HepG2 (cell line): ENCODE results near the gene METAP1D. TPM values are rescaled to one million over a fixed set of nuclear protein-coding genes. Genes with fewer than 3 reads are reported as not detected.
A peak's percentile ranks its signal among the peaks of the same experiment; 100 is the strongest.

ENCODE experiments used
- ATF7 ChIP-seq, 2 experiments: fragments of 450-650 bp in 1 of 2; sonication (generic) in 1 of 2; formaldehyde crosslinking in 1 of 2; IDR thresholded peaks; 2 replicates each; pipeline versions ENCODE4 v1.4.0 to v1.6.1; 2016 to 2020; ENCODE audit warnings: antibody characterized with exemption in 1 of 2, mild to moderate bottlenecking in 1 of 2, missing genetic modification reagents in 1 of 2
- CHD4 ChIP-seq: fragments of 200-600 bp; sonication (generic); IDR thresholded peaks from 2 replicates; pipeline ENCODE4 v1.7.0; 2017; ENCODE audit warnings: mild to moderate bottlenecking, low read length, borderline replicate concordance
- ZNF232 ChIP-seq: sonication (generic); formaldehyde crosslinking; IDR thresholded peaks from 2 replicates; pipeline ENCODE4 v1.4.0; 2020; ENCODE audit warnings: missing genetic modification reagents, borderline replicate concordance
- ZNF30 ChIP-seq: sonication (generic); formaldehyde crosslinking; IDR thresholded peaks from 2 replicates; pipeline ENCODE4 v1.5.0; 2020; ENCODE audit warnings: mild to moderate bottlenecking, missing genetic modification reagents
- ZNF737 ChIP-seq: sonication (generic); formaldehyde crosslinking; IDR thresholded peaks from 2 replicates; pipeline ENCODE4 v1.5.0; 2020; ENCODE audit warnings: missing genetic modification reagents, mild to moderate bottlenecking, borderline replicate concordance
- ZNF772 ChIP-seq: sonication (generic); formaldehyde crosslinking; IDR thresholded peaks from 2 replicates; pipeline ENCODE4 v1.5.0; 2020; ENCODE audit warnings: mild to moderate bottlenecking, missing genetic modification reagents
- ZNF883 ChIP-seq: sonication (generic); formaldehyde crosslinking; IDR thresholded peaks from 2 replicates; pipeline ENCODE4 v1.5.1; 2020; ENCODE audit warnings: mild to moderate bottlenecking, missing genetic modification reagents; ENCODE audit errors: not compliant biosample characterization
- polyA plus RNA-seq, 8 experiments: library from polyadenylated mRNA; depleted of rRNA in 3 of 8; stranded (reverse) in 7 of 8; unstranded in 1 of 8; fragments of >200 nt; fragmentation: Illumina TruSeq in 4 of 8; extraction: Trizol in 4 of 8; gene quantifications; 2 replicates each; pipeline versions ENCODE4 v1.2.1 to v1.2.3, GENCODE V29; 2011 to 2016; ENCODE audit warnings: low read depth in 4 of 8, missing spikeins in 1 of 8, mixed read lengths in 1 of 8; ENCODE audit not compliant: insufficient read depth in 1 of 8
- total RNA-seq, 5 experiments: library from RNA; depleted of rRNA; stranded (reverse); fragments of >200 nt; fragmentation: Illumina TruSeq; extraction: Trizol; gene quantifications; 2 replicates each; pipeline ENCODE4 v1.2.3, GENCODE V29; 2016; ENCODE audit warnings: low read depth in 1 of 5
- TF ChIP-seq, protein P1 (sequence below): sonication (generic); formaldehyde crosslinking; IDR thresholded peaks from 2 replicates; pipeline ENCODE4 v1.4.0; 2020; ENCODE audit warnings: mild to moderate bottlenecking, missing genetic modification reagents
- TF ChIP-seq, protein P2 (sequence below): sonication (generic); formaldehyde crosslinking; IDR thresholded peaks from 2 replicates; pipeline ENCODE4 v1.9.0; 2021; ENCODE audit warnings: missing genetic modification reagents, mild to moderate bottlenecking, borderline replicate concordance
- TF ChIP-seq, protein P3 (sequence below): sonication (generic); formaldehyde crosslinking; IDR thresholded peaks from 2 replicates; pipeline ENCODE4 v1.4.0; 2020; ENCODE audit warnings: missing genetic modification reagents
- TF ChIP-seq, protein P4 (sequence below): IDR thresholded peaks from 2 replicates; pipeline ENCODE4 v1.6.1; 2012; ENCODE audit warnings: low read length, improper control_type of control experiment
- TF ChIP-seq, protein P5 (sequence below): sonication (generic); formaldehyde crosslinking; IDR thresholded peaks from 2 replicates; pipeline ENCODE4 v1.8.1; 2023; ENCODE audit warnings: mild to moderate bottlenecking, missing genetic modification reagents

METAP1D gene
- total and polyA plus RNA-seq, 2 of the 13 experiments (the other 11 are each of a cell fraction or from before 2014, with no cell fraction given) = 14.7 to 21.6 TPM

DNA sequence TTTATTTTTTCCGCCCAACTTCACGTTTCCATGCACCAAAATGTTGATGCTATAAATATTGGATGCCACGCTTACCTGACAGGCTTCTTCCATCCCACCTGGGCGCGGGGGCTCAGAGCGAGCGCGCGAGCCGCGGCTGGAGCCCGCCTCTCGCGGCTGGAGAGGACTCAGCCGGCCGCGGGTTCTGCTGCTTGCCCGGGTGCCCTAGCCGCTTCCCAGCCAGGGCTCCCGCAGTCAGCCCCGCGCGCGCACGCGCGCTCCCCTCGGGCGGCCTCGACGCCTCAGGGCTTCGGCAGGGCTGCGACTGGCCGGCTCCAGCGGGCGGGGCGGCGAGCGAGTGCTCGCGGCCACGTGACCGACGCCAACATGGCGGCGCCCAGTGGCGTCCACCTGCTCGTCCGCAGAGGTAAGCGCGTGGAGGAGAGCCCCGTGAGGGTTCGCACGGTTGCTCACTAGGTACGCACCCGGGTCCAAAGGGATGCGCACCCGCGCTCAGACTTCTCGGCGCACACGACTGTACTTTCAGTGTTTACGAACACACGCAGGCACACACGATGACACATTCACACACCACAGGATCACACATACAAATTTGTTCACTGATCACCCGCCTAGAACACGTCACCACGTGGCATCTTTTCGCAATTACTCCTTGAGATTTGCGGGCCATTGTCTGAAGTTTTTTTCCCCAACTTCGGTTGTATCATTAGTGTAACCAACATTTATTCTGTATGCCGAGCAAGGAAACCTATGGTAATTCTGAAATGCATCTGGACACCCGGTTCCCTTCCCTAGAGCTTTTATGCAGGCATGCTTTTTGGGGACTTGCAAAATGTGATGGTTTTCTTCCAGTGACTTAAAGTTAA is at the start of gene METAP1D (continued):
- TF ChIP-seq ATF7 (IDR thresholded peaks at IDR 0.05) (0 out of 2 replicates have a peak, but pooled peaks have one; percentile 8), ATF7 (CRISPR knock-in tag; IDR thresholded peaks at IDR 0.05) (no peak), ZNF737 (CRISPR knock-in tag) (peak; percentile 93; the same call in 1 of the 2 replicates), ZNF30 (CRISPR knock-in tag) (no peak), CHD4 (no peak), ZNF232 (CRISPR knock-in tag) (peak; percentile 79), ZNF883 (peak; percentile 97), ZNF772 (peak; percentile 94)
- TF ChIP-seq, protein P1, sequence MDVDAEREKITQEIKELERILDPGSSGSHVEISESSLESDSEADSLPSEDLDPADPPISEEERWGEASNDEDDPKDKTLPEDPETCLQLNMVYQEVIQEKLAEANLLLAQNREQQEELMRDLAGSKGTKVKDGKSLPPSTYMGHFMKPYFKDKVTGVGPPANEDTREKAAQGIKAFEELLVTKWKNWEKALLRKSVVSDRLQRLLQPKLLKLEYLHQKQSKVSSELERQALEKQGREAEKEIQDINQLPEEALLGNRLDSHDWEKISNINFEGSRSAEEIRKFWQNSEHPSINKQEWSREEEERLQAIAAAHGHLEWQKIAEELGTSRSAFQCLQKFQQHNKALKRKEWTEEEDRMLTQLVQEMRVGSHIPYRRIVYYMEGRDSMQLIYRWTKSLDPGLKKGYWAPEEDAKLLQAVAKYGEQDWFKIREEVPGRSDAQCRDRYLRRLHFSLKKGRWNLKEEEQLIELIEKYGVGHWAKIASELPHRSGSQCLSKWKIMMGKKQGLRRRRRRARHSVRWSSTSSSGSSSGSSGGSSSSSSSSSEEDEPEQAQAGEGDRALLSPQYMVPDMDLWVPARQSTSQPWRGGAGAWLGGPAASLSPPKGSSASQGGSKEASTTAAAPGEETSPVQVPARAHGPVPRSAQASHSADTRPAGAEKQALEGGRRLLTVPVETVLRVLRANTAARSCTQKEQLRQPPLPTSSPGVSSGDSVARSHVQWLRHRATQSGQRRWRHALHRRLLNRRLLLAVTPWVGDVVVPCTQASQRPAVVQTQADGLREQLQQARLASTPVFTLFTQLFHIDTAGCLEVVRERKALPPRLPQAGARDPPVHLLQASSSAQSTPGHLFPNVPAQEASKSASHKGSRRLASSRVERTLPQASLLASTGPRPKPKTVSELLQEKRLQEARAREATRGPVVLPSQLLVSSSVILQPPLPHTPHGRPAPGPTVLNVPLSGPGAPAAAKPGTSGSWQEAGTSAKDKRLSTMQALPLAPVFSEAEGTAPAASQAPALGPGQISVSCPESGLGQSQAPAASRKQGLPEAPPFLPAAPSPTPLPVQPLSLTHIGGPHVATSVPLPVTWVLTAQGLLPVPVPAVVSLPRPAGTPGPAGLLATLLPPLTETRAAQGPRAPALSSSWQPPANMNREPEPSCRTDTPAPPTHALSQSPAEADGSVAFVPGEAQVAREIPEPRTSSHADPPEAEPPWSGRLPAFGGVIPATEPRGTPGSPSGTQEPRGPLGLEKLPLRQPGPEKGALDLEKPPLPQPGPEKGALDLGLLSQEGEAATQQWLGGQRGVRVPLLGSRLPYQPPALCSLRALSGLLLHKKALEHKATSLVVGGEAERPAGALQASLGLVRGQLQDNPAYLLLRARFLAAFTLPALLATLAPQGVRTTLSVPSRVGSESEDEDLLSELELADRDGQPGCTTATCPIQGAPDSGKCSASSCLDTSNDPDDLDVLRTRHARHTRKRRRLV = peak; percentile 90; the same call in 1 of the 2 replicates
- TF ChIP-seq, protein P2, sequence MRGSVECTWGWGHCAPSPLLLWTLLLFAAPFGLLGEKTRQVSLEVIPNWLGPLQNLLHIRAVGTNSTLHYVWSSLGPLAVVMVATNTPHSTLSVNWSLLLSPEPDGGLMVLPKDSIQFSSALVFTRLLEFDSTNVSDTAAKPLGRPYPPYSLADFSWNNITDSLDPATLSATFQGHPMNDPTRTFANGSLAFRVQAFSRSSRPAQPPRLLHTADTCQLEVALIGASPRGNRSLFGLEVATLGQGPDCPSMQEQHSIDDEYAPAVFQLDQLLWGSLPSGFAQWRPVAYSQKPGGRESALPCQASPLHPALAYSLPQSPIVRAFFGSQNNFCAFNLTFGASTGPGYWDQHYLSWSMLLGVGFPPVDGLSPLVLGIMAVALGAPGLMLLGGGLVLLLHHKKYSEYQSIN (CRISPR knock-in tag) = peak; percentile 78; the same call in 1 of the 2 replicates
- TF ChIP-seq, protein P3, sequence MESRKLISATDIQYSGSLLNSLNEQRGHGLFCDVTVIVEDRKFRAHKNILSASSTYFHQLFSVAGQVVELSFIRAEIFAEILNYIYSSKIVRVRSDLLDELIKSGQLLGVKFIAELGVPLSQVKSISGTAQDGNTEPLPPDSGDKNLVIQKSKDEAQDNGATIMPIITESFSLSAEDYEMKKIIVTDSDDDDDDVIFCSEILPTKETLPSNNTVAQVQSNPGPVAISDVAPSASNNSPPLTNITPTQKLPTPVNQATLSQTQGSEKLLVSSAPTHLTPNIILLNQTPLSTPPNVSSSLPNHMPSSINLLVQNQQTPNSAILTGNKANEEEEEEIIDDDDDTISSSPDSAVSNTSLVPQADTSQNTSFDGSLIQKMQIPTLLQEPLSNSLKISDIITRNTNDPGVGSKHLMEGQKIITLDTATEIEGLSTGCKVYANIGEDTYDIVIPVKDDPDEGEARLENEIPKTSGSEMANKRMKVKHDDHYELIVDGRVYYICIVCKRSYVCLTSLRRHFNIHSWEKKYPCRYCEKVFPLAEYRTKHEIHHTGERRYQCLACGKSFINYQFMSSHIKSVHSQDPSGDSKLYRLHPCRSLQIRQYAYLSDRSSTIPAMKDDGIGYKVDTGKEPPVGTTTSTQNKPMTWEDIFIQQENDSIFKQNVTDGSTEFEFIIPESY (CRISPR knock-in tag) = no peak
- TF ChIP-seq, protein P4, sequence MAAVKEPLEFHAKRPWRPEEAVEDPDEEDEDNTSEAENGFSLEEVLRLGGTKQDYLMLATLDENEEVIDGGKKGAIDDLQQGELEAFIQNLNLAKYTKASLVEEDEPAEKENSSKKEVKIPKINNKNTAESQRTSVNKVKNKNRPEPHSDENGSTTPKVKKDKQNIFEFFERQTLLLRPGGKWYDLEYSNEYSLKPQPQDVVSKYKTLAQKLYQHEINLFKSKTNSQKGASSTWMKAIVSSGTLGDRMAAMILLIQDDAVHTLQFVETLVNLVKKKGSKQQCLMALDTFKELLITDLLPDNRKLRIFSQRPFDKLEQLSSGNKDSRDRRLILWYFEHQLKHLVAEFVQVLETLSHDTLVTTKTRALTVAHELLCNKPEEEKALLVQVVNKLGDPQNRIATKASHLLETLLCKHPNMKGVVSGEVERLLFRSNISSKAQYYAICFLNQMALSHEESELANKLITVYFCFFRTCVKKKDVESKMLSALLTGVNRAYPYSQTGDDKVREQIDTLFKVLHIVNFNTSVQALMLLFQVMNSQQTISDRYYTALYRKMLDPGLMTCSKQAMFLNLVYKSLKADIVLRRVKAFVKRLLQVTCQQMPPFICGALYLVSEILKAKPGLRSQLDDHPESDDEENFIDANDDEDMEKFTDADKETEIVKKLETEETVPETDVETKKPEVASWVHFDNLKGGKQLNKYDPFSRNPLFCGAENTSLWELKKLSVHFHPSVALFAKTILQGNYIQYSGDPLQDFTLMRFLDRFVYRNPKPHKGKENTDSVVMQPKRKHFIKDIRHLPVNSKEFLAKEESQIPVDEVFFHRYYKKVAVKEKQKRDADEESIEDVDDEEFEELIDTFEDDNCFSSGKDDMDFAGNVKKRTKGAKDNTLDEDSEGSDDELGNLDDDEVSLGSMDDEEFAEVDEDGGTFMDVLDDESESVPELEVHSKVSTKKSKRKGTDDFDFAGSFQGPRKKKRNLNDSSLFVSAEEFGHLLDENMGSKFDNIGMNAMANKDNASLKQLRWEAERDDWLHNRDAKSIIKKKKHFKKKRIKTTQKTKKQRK = no peak
- TF ChIP-seq, protein P5, sequence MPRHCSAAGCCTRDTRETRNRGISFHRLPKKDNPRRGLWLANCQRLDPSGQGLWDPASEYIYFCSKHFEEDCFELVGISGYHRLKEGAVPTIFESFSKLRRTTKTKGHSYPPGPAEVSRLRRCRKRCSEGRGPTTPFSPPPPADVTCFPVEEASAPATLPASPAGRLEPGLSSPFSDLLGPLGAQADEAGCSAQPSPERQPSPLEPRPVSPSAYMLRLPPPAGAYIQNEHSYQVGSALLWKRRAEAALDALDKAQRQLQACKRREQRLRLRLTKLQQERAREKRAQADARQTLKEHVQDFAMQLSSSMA (CRISPR knock-in tag) = peak; percentile 96
